Right atrium auricular region (tissue), 2 donors: ENCODE data around the gene DYSF. TPM values are rescaled to one million over a fixed set of nuclear protein-coding genes. Genes with fewer than 3 reads are reported as not detected.

ENCODE experiments used
- DNase-seq: peaks from one replicate; pipeline ENCODE4 v3.0.0-alpha.2; 2019; ENCODE audit warnings: low spot score
- H3K27ac ChIP-seq, 2 donors: fragments of 200-600 bp; sonication (generic); 1 replicate in 1 of 2; 2 replicates in 1 of 2; pipeline ENCODE4 v1.5.1; 2016 to 2019
- H3K27me3 ChIP-seq, 2 donors: fragments of 200-600 bp; sonication (generic); one replicate each; pipeline versions ENCODE4 v1.5.1 to v1.6.0; 2017 to 2019
- H3K36me3 ChIP-seq: fragments of 200-600 bp; sonication (generic); one replicate; pipeline ENCODE4 v1.5.1; 2016
- H3K4me1 ChIP-seq, 2 donors: fragments of 200-600 bp; sonication (generic); one replicate each; pipeline versions ENCODE4 v1.5.1 to v1.6.0; 2017 to 2019
- H3K4me3 ChIP-seq, 2 donors: fragments of 200-600 bp; sonication (generic); 1 replicate in 1 of 2; 2 replicates in 1 of 2; pipeline ENCODE4 v1.5.1; 2017 to 2019; ENCODE audit warnings: mild to moderate bottlenecking in 1 of 2, moderate library complexity in 1 of 2
- H3K9me3 ChIP-seq, 2 donors: fragments of 200-600 bp; sonication (generic); one replicate each; pipeline ENCODE4 v1.5.1; 2019
- CTCF ChIP-seq, 2 donors: fragments of 200-600 bp; sonication (generic); IDR thresholded peaks; one replicate each; pipeline ENCODE4 v1.5.1; 2019; ENCODE audit warnings: antibody characterized with exemption in 2 of 2
- total RNA-seq, 2 donors: library from RNA; depleted of rRNA; stranded (reverse); fragments of >200 nt; gene quantifications; one replicate each; pipeline ENCODE4 v1.1.0, GENCODE V29; 2016

DYSF gene
- total RNA-seq, 2 donors from 2014 or later, result 31.3 to 52.1 TPM

GRCh38 chr2:71528749-71529148 lies 75.4 kb downstream of the DYSF start:
- no peak overlapping the region for H3K4me3 ChIP-seq
- no peak for DNase-seq
- TF ChIP-seq CTCF (IDR thresholded peaks at IDR 0.05), result no peak
- no peaks in the 10 kb centered on the region for H3K9me3 ChIP-seq
- no peaks in the 10 kb centered on the region for H3K4me1 ChIP-seq
- peaks cover 27% of the 10 kb centered on the region for H3K36me3 ChIP-seq
- no peak overlapping the region for H3K27ac ChIP-seq
- H3K27me3 ChIP-seq, result no peaks in the 10 kb centered on the region

- Histone ChIP-seq H3K4me1 (no peaks in the 10 kb centered on the region), H3K36me3 (peaks cover 30% of the 10 kb centered on the region), H3K27me3 (no peaks in the 10 kb centered on the region), H3K9me3 (no peaks in the 10 kb centered on the region), H3K4me3 (no peak overlapping the region), H3K27ac (no peak overlapping the region)
- no peak for DNase-seq
- no peak for TF ChIP-seq CTCF (IDR thresholded peaks at IDR 0.05)
These were observed 76.8 kb downstream of the DYSF start for GRCh38 chr2:71530211-71530610.

DNA sequence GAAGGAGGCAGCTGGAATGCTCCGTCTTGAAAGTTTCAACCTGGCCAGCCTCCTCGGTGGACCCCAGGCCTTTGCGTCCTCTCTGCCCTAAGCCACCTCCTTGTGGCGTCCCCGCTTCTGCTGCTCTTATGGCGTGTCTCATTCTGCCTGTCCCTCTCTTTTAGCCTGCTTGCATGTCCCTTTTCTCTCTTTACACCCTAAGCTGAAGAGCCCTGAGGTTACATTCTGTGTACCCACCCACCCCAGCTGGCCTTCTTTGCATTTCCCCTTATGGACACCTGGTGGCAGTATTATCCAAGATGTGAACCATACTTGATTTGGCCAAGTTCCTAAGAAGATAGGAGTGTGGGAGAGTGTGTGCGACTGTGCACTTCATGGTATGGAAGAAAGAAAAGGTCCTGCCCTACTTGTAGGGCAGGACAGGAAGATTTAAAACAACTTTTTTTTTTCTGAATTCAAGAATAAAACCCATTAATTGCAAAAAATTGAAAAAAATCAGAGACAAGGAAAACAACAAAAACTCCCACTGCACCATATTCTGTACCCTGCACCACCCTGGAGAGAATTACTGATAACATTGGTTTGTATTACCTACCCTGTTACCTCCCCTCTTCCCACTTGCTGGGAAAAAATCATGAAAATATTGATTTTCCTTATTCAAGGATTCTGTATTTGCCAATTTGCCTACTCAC lies 77.4 kb downstream of the DYSF start:
- Histone ChIP-seq H3K4me3 (no peak overlapping the region), H3K27ac (no peak overlapping the region), H3K27me3 (no peaks in the 10 kb centered on the region), H3K4me1 (no peaks in the 10 kb centered on the region), H3K9me3 (no peaks in the 10 kb centered on the region), H3K36me3 (peaks cover 34% of the 10 kb centered on the region)
- no peak for DNase-seq
- peak; percentile 58 to 76 for TF ChIP-seq CTCF (IDR thresholded peaks at IDR 0.05)

GRCh38 chr2:71531522-71532047 lies 78.2 kb downstream of the DYSF start:
- H3K4me3 ChIP-seq, result no peak overlapping the region
- H3K27ac ChIP-seq, result no peak overlapping the region
- H3K4me1 ChIP-seq, result no peaks in the 10 kb centered on the region
- DNase-seq, result no peak
- no peaks in the 10 kb centered on the region for H3K9me3 ChIP-seq
- peaks cover 29% of the 10 kb centered on the region for H3K36me3 ChIP-seq
- H3K27me3 ChIP-seq, result no peaks in the 10 kb centered on the region
- TF ChIP-seq CTCF (IDR thresholded peaks at IDR 0.05), result no peak

DNA sequence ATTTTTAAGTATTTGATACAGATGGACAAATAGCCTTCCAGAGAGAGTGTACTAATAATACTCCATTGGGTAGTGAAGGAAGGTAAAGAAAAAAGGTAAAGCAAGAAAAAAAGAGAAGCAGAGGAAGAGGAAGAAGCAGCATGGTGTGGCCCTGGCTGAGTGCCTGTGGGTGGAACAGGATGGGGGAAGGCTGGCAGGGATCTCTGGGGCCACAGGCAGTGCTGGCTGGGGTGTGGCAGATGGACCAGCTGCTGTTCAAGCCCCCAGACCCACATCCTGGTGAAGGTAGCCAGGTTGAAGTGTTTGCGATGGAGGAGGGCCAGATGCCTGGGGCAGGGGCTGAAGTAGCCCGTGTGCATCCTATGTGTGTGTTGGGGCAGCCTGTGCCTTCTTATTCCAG lies 79.0 kb downstream of the DYSF start:
- no peaks in the 10 kb centered on the region for H3K9me3 ChIP-seq
- H3K27ac ChIP-seq, result no peak overlapping the region
- H3K4me3 ChIP-seq, result no peak overlapping the region
- no peaks in the 10 kb centered on the region for H3K4me1 ChIP-seq
- no peaks in the 10 kb centered on the region for H3K27me3 ChIP-seq
- TF ChIP-seq CTCF (IDR thresholded peaks at IDR 0.05), result no peak
- no peak for DNase-seq
- H3K36me3 ChIP-seq, result peaks cover 28% of the 10 kb centered on the region

GRCh38 chr2:71534201-71534600 lies 80.8 kb downstream of the DYSF start:
- Histone ChIP-seq H3K36me3 (peaks cover 20% of the 10 kb centered on the region), H3K27me3 (no peaks in the 10 kb centered on the region), H3K4me1 (no peaks in the 10 kb centered on the region), H3K27ac (no peak overlapping the region), H3K4me3 (no peak overlapping the region), H3K9me3 (no peaks in the 10 kb centered on the region)
- no peak for DNase-seq
- TF ChIP-seq CTCF (IDR thresholded peaks at IDR 0.05), result no peak
